Anterior cingulate cortex (tissue), 58 donors: ENCODE results near the gene CLBA1.

ENCODE experiments used
- DNase-seq, 58 donors: peaks; one replicate each; lab custom pipeline; 2025; lab: John Stamatoyannopoulos, UW

Gene CLBA1

DNA sequence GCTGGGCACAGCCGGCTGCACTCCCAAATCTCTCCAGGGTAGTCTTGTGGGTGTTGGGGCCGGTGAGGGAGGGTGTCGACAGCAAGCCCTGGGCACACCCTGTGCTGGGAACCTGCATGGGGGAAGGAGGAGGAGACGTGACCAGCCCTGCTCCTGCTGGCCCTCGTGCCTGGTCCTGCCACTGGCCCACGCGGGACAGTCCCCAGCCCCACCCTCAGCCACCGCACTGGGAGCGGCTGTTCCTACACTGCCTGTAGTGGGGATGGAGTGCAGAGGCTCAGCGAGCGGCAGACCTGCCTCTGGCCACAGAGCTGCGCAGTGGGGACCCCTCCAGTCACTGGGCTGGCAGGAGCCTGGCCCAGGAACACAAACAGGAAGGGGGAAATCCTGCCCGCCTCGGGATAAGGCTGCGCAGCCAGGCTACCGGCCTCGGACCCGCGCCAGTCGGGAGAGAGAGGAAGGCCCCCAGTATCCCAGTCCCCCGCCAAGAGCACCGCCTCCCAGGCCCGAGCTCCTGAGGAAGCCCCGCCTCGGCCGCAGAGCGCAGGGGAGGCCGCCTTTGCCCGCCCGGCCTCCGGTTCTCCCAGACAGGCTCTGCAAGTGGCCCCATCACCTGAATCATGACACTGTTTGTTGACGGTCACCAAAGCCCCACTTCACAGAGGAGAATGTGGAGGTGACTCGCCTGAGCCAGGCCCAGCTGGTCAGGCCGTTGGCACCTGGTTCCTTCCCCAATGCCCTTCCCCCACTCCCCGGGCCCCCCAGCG, 18.0 kb upstream of the CLBA1 start:
- DNase-seq = peak in 1 of 58 donors; percentile 23

DNA sequence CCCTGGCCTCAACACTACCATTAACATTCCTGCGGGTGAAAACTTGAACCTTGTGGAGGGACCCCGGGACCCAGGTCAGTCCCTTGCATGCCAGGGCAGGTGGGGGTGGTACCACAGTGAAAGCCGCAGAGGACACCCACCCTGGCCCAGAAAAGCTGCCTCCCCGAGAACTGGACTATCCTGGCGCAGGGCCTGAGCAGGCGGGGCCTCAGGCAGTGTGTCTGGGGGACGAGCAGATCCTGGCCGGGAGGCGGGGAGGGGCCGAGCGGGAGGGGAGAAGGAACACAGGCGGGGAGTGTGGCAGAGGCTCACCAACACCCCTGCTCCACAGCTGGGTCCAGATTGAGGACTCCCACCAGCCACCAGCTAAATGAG, 17.4 kb upstream of the CLBA1 start:
- peak in 1 of 58 donors; percentile 28 for DNase-seq

DNA sequence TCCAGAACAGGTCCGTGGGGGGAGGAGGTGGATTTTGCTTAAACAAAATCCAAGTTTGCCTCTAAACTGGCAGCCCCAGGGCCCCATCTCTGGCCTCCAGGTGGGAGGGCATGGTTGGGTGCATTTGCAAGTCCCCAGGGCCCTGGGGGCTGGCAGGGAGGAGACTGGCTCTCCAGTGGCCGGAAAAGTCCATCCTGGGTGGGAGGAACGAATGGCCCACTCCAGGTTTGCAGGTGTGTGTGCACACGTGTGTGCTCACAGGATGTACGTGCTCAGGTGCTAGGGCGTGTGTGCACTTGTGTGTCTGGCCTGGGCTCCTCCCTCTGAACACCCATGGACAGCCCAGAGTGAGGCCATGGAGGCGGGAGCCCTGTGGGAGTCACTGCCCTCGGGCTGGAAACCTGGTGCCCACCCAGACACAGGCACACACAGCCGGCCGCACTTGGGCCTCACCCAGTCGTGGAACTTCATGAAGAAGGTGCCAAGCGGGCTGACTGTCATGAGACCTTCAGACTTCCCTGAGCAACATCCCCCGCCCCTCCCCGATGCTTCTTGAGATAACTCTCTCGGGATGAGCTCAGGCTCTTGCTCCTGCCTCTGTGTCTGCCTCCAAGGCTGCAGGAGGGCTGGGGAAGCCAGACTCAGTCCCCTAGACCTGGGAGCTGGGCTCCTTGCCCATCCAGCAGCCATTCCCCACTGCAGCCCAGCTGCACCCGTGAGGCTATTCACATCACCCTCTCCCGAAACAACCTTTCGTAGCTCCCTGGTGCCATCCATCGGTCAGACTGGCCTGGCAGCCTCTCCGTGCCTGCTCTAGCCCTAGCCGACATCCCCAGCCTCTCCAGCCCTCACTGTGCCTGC, 16.8 kb upstream of the CLBA1 start:
- no peak for DNase-seq

DNA sequence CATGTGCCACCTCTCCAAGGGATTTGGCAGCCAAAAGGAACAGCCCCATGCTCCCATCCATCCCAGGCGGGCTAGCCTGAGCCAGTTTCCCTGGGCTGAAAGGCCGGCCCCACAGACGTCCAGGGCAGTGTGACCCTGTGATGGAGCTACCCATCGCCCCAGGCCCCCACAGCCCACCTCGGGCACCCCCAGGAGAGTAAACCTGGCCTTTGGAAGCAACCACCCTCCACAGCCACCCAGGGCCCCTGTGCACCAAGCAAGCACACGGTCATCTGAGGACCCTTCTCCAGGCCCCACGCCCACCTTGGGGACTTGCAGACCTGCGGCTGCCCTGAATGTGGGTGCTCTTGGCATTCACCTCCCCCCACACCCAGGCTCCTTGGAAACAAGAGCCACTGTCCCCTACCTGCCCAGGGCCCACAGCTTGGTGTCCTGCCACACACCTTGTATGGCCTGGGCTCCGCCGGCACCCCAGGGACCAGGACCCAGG, 15.8 kb upstream of the CLBA1 start:
- DNase-seq = no peak

DNA sequence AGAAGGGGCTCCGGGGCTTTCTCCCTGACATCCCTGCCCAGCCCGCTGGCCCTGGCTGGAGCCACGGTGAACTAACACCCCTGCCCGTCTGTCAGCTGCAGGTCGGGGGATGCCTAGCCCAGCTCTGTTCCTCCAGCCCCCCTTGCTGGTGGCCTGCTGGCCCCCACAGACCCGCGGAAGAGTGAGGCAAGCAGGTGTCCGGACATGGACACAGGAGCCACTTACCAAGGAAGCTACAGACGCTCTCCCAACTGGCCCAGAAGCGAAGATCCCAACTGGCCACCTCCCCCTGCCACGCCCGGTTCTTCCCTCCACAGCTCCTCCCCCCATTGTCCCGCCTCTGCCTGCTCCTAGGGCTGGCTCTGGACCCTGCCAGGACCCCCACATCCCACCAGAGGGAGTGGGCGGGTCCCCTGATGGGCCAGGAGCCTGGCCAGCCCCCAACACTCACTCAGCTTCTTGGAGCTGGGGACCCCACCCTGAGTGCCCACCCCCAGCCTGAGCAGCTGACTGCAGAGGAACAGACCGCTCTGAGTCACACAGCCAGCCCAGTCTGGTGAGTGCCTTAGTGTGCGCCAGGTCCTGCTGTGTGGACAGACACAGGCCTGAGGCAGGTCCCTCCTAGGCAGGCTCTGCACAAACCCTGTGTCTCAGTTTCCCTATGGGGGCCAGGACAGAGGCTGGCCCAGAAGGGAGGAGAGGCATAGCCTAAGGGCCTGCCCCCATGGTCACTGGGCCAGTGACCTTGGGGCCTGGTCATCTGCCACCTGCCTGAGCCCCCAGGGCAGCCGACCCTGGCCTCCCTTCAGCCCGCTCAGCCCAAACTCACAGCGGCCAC, 15.1 kb upstream of the CLBA1 start:
- DNase-seq = no peak

DNA sequence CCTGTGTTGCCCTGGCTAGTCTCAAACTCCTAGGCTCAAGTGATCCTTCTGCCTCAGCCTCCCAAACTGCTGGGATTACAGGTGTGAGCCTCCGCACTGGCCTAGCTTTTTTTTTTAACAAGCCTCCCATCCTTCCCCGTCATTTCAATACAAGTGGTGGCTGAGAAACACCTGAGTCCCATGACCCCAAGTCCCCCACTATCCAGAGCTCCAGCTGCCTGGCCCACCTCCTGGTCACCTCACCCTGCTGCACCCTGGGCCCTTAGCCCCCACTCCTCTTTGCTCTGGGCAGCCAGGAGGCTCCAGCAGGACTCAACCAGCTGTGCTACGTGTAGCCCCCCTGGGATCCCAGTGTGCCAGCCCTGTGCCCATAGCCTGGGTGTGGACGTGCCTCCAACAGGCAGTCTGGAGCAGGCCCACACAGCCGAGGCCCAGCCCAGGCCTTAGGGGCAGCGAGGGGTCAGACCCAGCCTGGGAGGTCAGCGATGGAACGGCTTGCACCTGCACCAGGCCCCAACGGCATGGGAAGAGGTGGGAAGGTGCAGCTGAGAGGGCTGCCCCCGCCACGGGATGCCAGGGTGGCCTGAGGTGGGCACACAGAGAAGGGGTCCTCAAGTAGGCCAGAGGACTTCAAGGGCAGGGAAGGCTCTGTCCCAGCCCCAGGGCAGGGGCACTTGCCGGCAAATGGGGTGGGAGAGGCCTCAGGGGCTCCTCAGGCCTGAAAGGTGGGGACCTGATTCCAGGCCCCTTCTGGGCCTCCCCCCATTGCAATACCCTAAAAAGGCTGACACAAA, 13.9 kb upstream of the CLBA1 start:
- DNase-seq = no peak

DNA sequence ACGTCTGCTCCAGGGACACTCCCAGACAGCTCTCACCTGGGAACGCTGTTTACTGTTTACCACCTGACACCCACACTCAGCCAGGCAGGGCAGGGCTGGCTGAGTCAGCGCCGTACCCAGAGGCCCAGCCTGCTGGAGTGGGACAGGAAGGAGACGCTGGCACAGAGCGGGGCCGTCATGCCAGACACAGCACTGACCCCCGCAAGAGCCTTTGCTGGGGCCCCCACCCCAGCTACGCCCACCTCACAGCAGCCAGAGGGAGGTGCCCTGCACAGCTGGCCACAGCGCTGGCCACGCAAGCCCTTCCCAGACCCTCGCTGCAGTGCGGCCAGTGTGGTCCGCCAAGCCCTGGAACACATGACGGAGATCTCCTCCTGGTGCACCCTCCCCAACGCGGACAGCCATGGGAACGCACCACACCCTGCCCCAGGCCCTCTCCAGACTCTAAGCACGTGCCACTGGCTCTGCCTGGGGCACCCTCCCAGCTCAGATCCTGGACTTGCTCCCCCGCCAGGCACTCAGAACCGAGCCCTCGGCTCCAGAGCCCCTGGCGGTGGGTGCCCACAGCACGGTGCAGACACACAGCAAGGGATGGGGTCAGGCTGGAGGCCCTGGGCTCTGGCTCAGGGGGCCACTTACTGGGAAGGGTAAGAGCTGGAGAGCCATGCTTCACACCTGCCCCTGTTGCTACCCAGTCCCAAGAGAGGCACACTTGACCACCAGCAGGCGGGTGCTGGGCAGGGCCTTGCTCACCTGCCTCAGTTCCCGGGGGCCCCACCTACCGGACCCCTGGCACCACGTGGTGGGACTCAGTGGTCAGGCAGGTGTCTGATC, 13.1 kb upstream of the CLBA1 start:
- DNase-seq = no peak

DNA sequence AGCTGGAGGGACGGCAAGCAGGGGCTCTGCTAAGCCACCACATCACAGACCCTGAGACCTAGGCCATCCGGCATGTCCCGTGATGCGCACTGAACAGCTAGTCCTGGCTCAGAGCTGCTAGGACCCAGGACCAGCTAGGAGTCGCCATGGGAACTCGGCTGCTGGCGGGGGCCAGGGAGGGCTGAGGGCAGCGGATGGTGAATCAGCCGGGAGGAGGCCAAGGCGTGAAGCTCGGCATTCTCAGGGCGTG, 12.5 kb upstream of the CLBA1 start:
- DNase-seq = peak in 7 of 58 donors; percentile 18 to 50 (median 37)

DNA sequence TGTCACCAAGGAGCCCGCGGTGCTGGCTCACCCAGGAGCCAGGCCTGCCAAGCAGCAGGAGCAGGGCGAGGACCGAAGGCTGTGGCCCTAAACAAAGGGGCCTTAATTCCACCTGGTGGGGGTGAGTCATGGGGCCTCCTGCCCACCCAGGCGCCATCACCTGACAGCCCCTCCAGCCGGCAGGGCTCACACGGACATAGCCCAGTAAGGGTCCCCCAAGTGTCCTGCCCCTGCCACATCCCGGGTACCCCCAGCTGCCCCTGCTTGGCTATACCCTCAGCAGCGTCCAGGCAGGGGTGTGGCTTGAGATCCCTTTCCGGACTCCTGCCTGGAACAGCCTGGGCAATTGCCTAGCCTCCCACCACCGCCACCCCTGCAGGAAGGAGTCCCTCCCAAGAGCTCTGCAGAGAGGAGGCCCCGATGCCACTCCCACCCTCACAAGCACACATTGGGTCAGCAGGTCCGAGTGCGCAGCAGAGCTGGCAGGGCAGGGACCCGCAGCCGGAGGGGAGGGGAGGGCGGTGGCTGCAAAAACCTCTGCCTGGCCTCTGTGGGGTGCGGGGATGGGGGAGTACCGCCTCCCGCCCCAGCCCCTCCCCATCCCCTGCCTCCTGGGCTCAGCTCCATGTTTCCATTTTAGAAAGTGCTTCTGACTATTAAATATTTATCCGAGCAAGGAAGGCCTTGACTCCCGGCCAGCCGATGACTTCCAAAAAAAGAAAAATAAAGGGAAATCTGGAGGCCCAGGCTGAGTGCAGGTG, 12.0 kb upstream of the CLBA1 start:
- peak in 5 of 58 donors; percentile 32 to 80 (median 56) for DNase-seq

DNA sequence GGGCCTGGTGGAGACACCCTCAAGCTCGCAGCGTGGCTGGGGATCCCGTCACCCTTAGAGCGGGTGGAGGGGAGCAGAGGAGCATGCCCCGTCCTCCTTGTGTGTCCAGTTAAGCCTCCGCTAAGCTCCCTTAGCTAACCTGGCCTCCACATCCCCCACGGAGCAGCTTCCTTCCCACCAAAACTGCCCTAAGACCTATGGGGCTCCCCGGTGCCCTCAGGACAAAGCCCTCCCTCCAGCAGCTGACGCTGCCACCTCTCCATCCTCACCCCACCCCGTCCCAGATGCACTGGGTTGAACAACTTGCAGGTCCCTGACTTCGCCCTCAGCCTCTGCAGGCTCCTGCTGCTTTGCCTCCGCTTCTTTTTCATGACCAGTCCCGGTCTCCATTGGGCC, 11.4 kb upstream of the CLBA1 start:
- no peak for DNase-seq

DNA sequence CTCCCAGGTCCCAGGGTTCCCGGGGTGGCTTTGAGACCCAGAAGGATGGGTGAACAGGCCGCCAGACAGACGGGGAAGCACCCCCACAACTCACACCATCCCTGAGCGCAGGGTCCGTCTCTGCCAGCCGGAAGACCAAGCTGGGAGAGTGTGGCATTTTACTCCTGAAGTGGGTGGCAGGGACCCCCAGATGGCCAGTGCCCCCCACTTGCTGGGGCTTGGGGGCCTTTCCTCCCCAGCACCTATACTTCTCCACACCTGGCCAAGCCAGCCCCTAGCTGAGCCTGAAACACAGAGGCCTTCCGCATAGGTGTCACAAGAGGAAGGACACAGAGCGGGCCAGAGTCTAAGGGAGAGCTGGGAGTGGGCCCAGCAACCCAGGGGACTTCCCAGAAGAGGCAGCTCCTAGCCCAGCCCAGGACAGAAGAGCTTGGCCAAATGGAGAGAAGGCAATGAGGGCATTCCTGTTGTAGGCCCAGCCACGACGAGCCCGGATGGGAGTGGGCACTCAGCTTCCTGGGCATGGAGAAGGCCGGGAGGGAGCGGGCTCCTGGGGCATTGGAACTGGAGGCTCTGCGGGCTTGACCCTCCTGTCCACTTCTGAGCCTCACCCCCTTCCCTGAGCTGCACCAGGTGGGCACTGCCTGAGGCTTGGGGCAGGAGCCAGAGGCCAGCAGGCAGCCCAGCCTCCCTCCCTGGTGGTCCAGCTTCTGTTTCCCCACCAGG, 10.8 kb upstream of the CLBA1 start:
- no peak for DNase-seq

DNA sequence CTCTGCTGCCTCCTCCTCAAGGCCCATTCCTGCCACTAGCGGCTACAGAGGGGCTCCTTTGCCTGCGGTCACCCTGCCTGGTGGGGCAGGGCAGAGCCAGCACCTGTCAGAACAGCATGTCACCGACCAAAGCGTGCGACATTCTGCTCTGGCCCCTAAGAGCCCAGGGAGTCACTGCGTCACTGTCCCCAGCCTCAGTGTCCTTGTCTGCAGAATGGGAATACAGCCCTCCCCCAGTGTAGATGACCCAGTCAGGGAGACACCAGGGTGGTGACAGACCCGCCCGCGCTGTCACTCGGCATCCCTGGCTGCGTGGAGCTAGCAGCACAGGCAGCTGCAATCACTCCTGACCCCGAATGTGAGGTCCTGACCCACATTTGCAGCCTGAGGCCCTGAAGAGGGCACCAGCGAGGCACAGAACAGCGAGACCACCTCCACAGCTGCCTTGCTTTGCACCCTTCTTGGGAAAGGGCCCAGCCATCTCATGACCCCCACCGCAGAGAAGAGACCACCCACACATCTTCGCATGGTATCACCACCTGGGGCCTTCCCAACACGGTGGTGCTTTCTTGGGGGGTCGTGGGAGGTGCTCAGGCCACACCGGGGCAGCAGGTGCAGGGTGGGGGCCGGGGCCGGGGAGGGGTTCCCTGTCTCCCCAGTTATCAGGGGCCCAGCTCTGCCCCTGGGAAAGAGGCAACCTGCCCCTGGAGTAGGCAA, 9.9 kb upstream of the CLBA1 start:
- DNase-seq = no peak

DNA sequence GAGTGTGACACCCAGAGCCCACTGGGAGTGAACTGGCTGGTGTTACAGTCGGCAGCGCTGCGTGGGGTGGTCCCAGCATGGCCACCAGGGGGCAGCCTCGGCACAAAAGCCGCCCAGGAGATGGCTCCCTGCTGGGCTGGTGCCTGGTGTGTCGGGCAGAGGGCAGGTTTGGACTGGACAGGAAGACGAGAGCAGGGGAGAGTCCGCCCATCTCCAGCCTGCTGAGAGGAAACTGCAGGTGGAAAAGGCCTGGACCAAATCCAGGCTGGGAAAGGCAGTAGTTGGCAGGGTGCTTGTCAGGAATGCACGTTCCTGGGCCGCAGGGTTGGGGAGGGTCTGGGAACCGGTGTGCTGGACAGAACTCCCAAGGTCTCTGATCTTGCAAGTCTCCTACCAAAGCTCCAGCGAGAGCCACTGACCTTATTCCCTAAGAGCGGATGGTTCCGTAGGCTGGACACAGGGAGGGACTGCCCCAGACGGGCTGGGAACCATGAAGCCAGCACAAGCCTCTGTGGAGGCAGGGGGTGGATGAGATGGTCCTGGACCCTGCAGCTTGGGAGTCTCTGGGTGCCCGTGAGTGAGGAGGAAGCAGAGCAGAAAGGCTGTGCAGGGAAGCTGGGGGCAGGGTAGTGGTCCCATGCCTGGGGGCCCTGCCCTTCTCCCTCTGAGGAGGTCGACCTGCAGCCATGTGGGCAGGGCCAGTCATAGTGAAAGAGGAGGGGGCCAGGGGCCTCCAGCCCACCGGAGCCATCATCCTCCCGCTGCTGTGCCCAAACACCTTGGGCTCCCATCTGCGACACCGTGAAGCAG, 9.2 kb upstream of the CLBA1 start:
- DNase-seq = peak in 45 of 58 donors; percentile 19 to 74 (median 48)

DNA sequence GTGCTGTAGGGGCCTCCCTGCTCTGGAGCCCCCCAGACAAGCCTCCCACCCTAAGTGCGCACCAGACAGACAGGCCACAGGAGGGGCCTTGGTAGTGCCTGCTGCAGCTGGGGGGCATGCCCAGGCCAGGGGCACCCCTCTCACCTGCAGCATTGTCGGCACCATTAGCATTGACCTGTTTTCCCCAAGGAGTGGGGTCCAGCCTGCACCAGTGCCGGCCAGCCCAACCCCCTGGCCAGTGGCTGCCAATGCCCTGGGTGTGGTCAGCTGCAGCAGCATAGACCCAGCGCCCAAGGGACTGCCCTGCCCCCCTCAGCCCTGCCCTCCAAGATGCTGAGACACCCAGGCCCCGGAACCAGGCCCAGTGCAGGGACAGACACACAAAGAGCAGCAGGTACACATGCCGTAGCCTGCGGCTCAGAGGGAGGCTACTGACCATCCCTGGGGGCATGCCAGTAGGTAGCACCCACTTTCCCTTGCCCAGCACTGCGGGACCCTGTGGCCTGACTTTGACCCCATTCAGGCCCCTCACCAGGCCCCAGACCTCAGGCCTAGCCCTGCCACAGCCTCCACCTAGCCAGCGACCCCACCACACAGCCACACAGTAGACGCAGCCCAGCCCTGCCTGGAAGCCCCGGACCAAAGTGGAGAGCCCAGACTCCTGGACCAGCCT, 8.4 kb upstream of the CLBA1 start:
- DNase-seq = no peak
